Measurements from ENCODE around the gene FAM76A.
A peak's percentile ranks its signal among the peaks of the same experiment; 100 is the strongest.
"Not testable (repeated sequence)": the region's sequence is repeated elsewhere in the genome, so short reads cannot be mapped to it uniquely, and the experiment has no call there.

FAM76A gene

DNA sequence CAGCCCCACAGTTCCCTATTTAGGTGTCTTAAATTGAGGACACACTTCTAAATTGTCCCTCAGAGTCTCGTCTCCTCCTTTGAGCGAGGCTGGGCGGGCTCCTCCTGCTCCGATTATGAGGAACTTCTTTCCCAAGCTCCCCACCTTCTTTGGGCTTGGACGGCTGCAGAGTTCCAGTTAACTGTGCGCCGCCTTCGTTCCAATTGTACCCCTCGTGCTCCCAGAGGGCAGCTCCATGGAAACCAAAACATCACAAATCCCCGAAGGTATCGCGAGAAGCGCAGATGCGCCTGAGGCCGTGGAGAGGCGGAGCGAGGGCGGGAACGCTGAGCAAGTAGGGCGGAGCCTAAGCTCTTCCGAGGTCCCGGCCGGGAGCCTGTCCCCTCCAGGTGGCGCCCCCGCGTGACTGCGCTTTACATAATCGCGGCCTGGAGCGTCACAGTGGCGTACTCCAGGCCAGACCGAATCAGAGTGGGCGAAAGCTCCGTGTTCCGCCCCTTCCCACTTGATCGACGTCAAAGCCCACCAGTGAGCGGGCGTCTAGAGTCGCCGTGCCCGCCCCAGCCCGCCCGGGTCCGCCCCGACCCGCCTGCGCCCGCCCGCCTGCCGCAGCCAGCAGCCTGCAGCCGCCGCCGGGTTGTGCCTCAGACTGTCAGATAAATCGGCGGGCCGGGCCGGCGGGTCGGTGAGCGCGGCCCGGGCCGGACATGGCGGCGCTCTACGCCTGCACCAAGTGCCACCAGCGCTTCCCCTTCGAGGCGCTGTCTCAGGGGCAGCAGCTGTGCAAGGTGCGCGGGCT lies at the start of gene FAM76A:
Gene FAM76A (plus strand): TSS at position 588 of the 799 bp plus-strand sequence. CDS start 120 bp downstream, at position 708.
- peaks cover 3% of the 10 kb centered on the region for H3K36me3 ChIP-seq (ENCODE audit: control insufficient read depth, low read depth, low read length)
- peak within 1 kb of the TSS; percentile 85 for H3K9ac ChIP-seq (ENCODE audit: low read length)
- H3K9me3 ChIP-seq (ENCODE audit: control insufficient read depth, low read depth, low read length) = no peaks in the 10 kb centered on the region
- H3K27me3 ChIP-seq (ENCODE audit: control insufficient read depth, insufficient read depth, low read length) = peaks cover 5% of the 10 kb centered on the region
- H3K4me1 ChIP-seq (ENCODE audit: control insufficient read depth, low read depth, low read length) = peaks cover 12% of the 10 kb centered on the region
- peak within 1 kb of the TSS; percentile 95 for H3K4me3 ChIP-seq (ENCODE audit: low read length)
- peak within 1 kb of the TSS; percentile 80 for H3K27ac ChIP-seq (ENCODE audit: low read length)

GRCh38 chr1:27676410-27676809 lies 49.4 kb upstream of the FAM76A start:
- peaks cover 13% of the 10 kb centered on the region for H3K4me1 ChIP-seq (ENCODE audit: control insufficient read depth, low read depth, low read length)
- peaks cover 4% of the 10 kb centered on the region for H3K9me3 ChIP-seq (ENCODE audit: control insufficient read depth, low read depth, low read length)
- no peaks in the 10 kb centered on the region for H3K36me3 ChIP-seq (ENCODE audit: control insufficient read depth, low read depth, low read length)
- H3K27me3 ChIP-seq (ENCODE audit: control insufficient read depth, insufficient read depth, low read length) = no peaks in the 10 kb centered on the region
- H3K27ac ChIP-seq (ENCODE audit: low read length) = no peak overlapping the region
- H3K9ac ChIP-seq (ENCODE audit: low read length) = no peak overlapping the region
- H3K4me3 ChIP-seq (ENCODE audit: low read length) = no peak overlapping the region

GRCh38 chr1:27678747-27679146 lies 47.0 kb upstream of the FAM76A start:
- Histone ChIP-seq H3K9me3 (ENCODE audit: control insufficient read depth, low read depth, low read length) (peaks cover 8% of the 10 kb centered on the region), H3K27me3 (ENCODE audit: control insufficient read depth, insufficient read depth, low read length) (no peaks in the 10 kb centered on the region), H3K36me3 (ENCODE audit: control insufficient read depth, low read depth, low read length) (no peaks in the 10 kb centered on the region), H3K4me1 (ENCODE audit: control insufficient read depth, low read depth, low read length) (no peaks in the 10 kb centered on the region), H3K9ac (ENCODE audit: low read length) (no peak overlapping the region), H3K27ac (ENCODE audit: low read length) (no peak overlapping the region), H3K4me3 (ENCODE audit: low read length) (no peak overlapping the region)

GRCh38 chr1:27680225-27680791 lies 45.5 kb upstream of the FAM76A start:
- not testable (repeated sequence) for H3K9ac ChIP-seq (ENCODE audit: low read length); H3K4me1 ChIP-seq (ENCODE audit: control insufficient read depth, low read depth, low read length); H3K36me3 ChIP-seq (ENCODE audit: control insufficient read depth, low read depth, low read length); H3K27me3 ChIP-seq (ENCODE audit: control insufficient read depth, insufficient read depth, low read length); H3K27ac ChIP-seq (ENCODE audit: low read length); H3K9me3 ChIP-seq (ENCODE audit: control insufficient read depth, low read depth, low read length); H3K4me3 ChIP-seq (ENCODE audit: low read length)

DNA sequence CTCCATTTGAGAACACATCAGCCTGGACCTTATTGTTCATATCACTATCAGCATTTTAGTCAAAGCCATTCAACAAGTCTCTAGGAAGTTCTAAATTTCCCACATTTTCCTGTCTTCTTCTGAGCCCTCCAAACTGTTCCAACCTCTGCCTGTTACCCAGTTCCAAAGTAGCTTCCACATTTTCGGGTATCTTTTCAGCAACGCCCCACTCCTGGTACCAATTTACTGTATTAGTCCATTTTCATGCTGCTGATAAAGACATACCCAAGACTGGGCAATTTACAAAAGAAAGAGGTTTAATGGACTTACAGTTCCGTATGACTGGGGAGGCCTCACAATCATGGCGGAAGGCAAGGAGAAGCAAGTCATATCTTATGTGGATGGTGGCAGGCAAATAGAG lies 44.2 kb upstream of the FAM76A start:
- H3K27ac ChIP-seq (ENCODE audit: low read length); H3K27me3 ChIP-seq (ENCODE audit: control insufficient read depth, insufficient read depth, low read length); H3K4me3 ChIP-seq (ENCODE audit: low read length); H3K9ac ChIP-seq (ENCODE audit: low read length); H3K36me3 ChIP-seq (ENCODE audit: control insufficient read depth, low read depth, low read length); H3K9me3 ChIP-seq (ENCODE audit: control insufficient read depth, low read depth, low read length); H3K4me1 ChIP-seq (ENCODE audit: control insufficient read depth, low read depth, low read length): not testable (repeated sequence)

DNA sequence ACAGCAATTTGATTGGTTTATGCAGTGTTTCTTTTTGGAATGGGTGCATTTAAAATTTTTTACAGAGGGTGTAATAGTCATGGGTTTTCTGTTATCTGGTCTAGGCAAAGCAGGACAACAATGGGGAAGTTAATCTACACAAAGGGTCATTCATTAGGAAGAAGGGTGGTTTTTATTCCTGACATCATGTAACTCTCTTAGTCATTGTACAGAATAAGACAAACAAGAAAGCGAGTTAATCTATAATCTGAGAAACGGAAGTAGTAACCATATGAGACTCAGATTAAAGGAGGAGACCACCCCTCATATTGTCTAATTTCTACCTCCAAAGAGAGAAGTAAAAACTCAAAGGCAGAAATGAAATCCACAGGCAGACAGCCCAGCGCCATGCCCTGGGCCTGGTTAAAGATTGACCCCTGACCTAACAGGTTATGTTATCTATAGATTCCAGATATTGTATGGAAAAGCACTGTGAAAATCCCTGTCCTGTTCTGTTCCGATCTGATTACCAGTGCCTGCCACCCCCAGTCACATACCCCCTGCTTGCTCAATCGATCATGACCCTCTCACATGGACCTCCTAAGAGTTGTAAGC lies 43.3 kb upstream of the FAM76A start:
- no peak overlapping the region for H3K27ac ChIP-seq (ENCODE audit: low read length)

GRCh38 chr1:27684176-27684575 lies 41.6 kb upstream of the FAM76A start:
- Histone ChIP-seq H3K27me3 (ENCODE audit: control insufficient read depth, insufficient read depth, low read length) (no peaks in the 10 kb centered on the region), H3K27ac (ENCODE audit: low read length) (no peak overlapping the region), H3K36me3 (ENCODE audit: control insufficient read depth, low read depth, low read length) (no peaks in the 10 kb centered on the region), H3K9me3 (ENCODE audit: control insufficient read depth, low read depth, low read length) (peaks cover 8% of the 10 kb centered on the region), H3K9ac (ENCODE audit: low read length) (no peak overlapping the region), H3K4me1 (ENCODE audit: control insufficient read depth, low read depth, low read length) (peaks cover 10% of the 10 kb centered on the region), H3K4me3 (ENCODE audit: low read length) (no peak overlapping the region)

More for the DNA sequence above, 43.3 kb upstream of the FAM76A start:
- Histone ChIP-seq H3K4me1 (ENCODE audit: control insufficient read depth, low read depth, low read length) (peaks cover 9% of the 10 kb centered on the region), H3K36me3 (ENCODE audit: control insufficient read depth, low read depth, low read length) (no peaks in the 10 kb centered on the region), H3K9ac (ENCODE audit: low read length) (no peak overlapping the region), H3K27me3 (ENCODE audit: control insufficient read depth, insufficient read depth, low read length) (no peaks in the 10 kb centered on the region), H3K4me3 (ENCODE audit: low read length) (no peak overlapping the region), H3K9me3 (ENCODE audit: control insufficient read depth, low read depth, low read length) (peaks cover 8% of the 10 kb centered on the region)

DNA sequence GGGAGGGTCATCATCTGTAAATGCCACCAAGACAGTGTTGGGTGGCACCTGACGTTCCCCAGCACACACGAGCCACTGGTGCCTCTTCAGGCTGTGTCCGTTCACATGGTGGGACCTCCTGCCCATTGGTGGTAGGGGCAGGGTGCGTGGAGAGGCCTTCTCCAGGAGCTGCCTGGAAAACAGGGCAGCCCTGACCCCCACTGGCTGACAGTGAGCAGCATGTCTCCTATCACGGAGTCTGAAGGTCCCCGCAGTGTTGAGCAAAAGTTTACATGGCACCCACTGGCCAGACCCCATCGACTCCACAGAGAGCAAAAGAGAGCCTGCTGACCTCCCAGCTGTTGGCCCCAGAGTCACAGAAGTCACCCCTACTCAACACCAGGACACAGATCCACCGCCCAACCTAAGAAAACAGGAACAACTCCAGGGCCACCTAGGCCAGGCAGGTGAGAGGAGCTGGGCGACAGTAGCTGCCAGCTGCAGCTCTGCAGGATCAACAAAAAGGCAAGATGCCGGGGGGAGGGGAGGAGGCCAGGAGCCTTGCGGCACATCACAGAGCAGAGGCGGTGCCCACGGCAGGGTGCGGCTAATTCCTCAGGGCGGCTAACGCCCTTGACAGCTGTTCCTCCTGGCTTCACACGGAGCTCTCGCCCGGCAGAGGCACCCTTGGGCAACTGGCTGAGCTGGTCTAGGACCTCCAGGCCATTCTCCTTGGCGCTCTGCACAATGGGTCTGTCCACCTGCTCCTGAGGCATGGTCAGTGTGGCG lies 39.4 kb upstream of the FAM76A start:
- Histone ChIP-seq H3K36me3 (ENCODE audit: control insufficient read depth, low read depth, low read length) (no peaks in the 10 kb centered on the region), H3K9ac (ENCODE audit: low read length) (no peak overlapping the region), H3K27me3 (ENCODE audit: control insufficient read depth, insufficient read depth, low read length) (no peaks in the 10 kb centered on the region), H3K27ac (ENCODE audit: low read length) (no peak overlapping the region), H3K9me3 (ENCODE audit: control insufficient read depth, low read depth, low read length) (peaks cover 4% of the 10 kb centered on the region), H3K4me3 (ENCODE audit: low read length) (no peak overlapping the region), H3K4me1 (ENCODE audit: control insufficient read depth, low read depth, low read length) (peaks cover 27% of the 10 kb centered on the region)

DNA sequence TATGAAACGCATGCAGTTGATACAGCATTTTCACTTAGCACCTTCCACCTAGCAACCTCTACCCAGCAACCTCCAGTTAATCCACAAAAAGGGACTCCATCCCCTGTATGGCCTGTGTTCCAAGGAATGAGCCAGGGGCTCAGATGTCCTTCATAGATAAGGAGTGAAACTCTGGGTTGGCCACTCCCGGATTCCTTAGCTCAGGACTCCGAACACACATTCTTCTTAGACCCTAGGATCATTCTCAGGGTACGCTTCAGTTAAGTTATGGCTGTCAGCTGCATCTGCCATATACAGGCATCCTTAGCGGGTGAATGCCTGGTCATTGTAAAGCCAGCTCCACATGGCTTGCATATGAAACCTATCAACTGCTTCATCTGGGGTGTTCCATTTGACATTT lies 37.9 kb upstream of the FAM76A start:
- Histone ChIP-seq H3K9me3 (ENCODE audit: control insufficient read depth, low read depth, low read length) (peaks cover 4% of the 10 kb centered on the region), H3K36me3 (ENCODE audit: control insufficient read depth, low read depth, low read length) (no peaks in the 10 kb centered on the region), H3K27ac (ENCODE audit: low read length) (no peak overlapping the region), H3K27me3 (ENCODE audit: control insufficient read depth, insufficient read depth, low read length) (no peaks in the 10 kb centered on the region), H3K4me3 (ENCODE audit: low read length) (no peak overlapping the region), H3K9ac (ENCODE audit: low read length) (no peak overlapping the region), H3K4me1 (ENCODE audit: control insufficient read depth, low read depth, low read length) (peaks cover 27% of the 10 kb centered on the region)

DNA sequence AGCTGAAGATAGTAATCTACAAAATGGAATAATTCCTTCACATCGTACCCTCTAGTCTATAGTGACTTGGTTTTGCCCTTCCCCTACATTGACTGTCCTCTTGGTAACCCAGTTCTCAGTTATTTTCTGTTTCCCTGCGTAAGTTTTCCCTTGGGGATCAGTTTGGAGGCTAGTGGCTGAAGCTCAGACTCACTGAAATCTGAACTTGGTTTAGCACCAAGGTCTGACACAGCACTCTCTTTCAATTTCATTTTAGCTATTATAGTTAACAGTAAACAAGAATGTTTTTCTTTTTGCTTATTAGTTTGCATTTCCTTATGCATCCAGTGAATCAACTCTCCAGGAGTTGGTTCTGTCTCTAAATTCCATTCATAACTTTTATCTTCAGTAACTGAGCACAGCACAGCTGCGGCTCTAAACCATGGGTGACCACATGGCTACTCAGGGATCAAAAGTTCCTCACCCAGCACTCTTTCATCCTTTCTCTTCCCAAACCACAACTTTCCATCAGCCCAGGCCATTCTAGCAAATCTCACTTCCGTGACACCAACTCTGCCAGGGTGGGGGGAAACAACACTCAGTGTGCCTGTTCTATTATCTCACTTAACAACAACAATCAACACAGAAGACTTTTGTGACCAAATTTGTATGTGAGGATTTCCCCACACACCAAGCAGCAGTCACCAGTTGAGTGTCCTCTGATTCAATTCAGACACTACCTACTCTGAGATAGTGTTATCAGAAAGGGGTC lies 36.2 kb upstream of the FAM76A start:
- peaks cover 27% of the 10 kb centered on the region for H3K4me1 ChIP-seq (ENCODE audit: control insufficient read depth, low read depth, low read length)
- H3K36me3 ChIP-seq (ENCODE audit: control insufficient read depth, low read depth, low read length) = no peaks in the 10 kb centered on the region
- no peaks in the 10 kb centered on the region for H3K27me3 ChIP-seq (ENCODE audit: control insufficient read depth, insufficient read depth, low read length)
- H3K9me3 ChIP-seq (ENCODE audit: control insufficient read depth, low read depth, low read length) = peaks cover 4% of the 10 kb centered on the region
- no peak overlapping the region for H3K9ac ChIP-seq (ENCODE audit: low read length)
- H3K4me3 ChIP-seq (ENCODE audit: low read length) = peak overlapping the region; percentile 3
- H3K27ac ChIP-seq (ENCODE audit: low read length) = no peak overlapping the region

GRCh38 chr1:27690183-27690582 lies 35.6 kb upstream of the FAM76A start:
- Histone ChIP-seq H3K4me3 (ENCODE audit: low read length) (peak overlapping the region; percentile 3), H3K9me3 (ENCODE audit: control insufficient read depth, low read depth, low read length) (peaks cover 4% of the 10 kb centered on the region), H3K36me3 (ENCODE audit: control insufficient read depth, low read depth, low read length) (no peaks in the 10 kb centered on the region), H3K4me1 (ENCODE audit: control insufficient read depth, low read depth, low read length) (peaks cover 27% of the 10 kb centered on the region), H3K27ac (ENCODE audit: low read length) (no peak overlapping the region), H3K27me3 (ENCODE audit: control insufficient read depth, insufficient read depth, low read length) (no peaks in the 10 kb centered on the region), H3K9ac (ENCODE audit: low read length) (no peak overlapping the region)

Data from iPS-18a (cell line).